Testis (tissue), 3 donors: ENCODE data around the gene SPAAR. TPM values are rescaled to one million over a fixed set of nuclear protein-coding genes. Genes with fewer than 3 reads are reported as not detected.
A peak's percentile ranks its signal among the peaks of the same experiment; 100 is the strongest.

ENCODE experiments used
- DNase-seq: peaks from one replicate; pipeline ENCODE4 v3.0.0-alpha.2; 2019
- H3K27ac ChIP-seq, 2 donors: fragments of 200-600 bp; sonication (generic); one replicate each; pipeline ENCODE4 v1.5.1; 2019
- H3K27me3 ChIP-seq: fragments of 200-600 bp; sonication (generic); one replicate; pipeline ENCODE4 v1.5.1; 2019
- H3K36me3 ChIP-seq: fragments of 200-600 bp; sonication (generic); one replicate; pipeline ENCODE4 v1.5.1; 2017; ENCODE audit warnings: low read depth; ENCODE audit errors: missing control alignments
- H3K4me1 ChIP-seq: fragments of 200-600 bp; sonication (generic); one replicate; pipeline ENCODE4 v1.5.1; 2019
- H3K4me3 ChIP-seq, 2 donors: fragments of 200-600 bp; sonication (generic); one replicate each; pipeline ENCODE4 v1.5.1; 2017 to 2019
- H3K9me3 ChIP-seq: fragments of 200-600 bp; sonication (generic); one replicate; pipeline ENCODE4 v1.5.1; 2017
- CTCF ChIP-seq, 3 experiments: fragments of 450-650 bp in 2 of 3; fragments of 200-600 bp in 1 of 3; sonication (generic) in 1 of 3; IDR thresholded peaks; one replicate each; pipeline ENCODE4 v1.5.1; 2016 to 2019; ENCODE audit warnings: antibody characterized with exemption in 3 of 3, mild to moderate bottlenecking in 2 of 3, moderate library complexity in 1 of 3
- POLR2A ChIP-seq: fragments of 450-650 bp; IDR thresholded peaks from one replicate; pipeline ENCODE4 v1.6.1; 2017; ENCODE audit warnings: antibody characterized with exemption, mild to moderate bottlenecking, moderate library complexity
- WGBS, 2 donors: methylation state at CpG; one replicate each; pipeline ENCODE4 v1.1.5; 2018; 5-methylcytosine and 5-hydroxymethylcytosine counted together
- intact Hi-C: fragments of 100-400 bp; cut with DNase I; formaldehyde crosslinking; loops from one replicate; pipeline ENCODE4 v1.15.1; 2023; ENCODE audit warnings: low total_unique reads
- polyA plus RNA-seq: library from polyadenylated mRNA; stranded (reverse); fragments of 350-450 nt; fragmentation: Illumina TruSeq; extraction: RNeasy Lipid Tissue Mini Kit (QIAGEN cat#74804); gene quantifications from one replicate; pipeline ENCODE4 v1.2.3, GENCODE V29; 2014; ENCODE audit warnings: low read depth, low replicate concordance; ENCODE audit not compliant: insufficient read depth
- total RNA-seq, 2 donors: library from RNA; depleted of rRNA; stranded (reverse); fragments of >200 nt; gene quantifications; one replicate each; pipeline ENCODE4 v1.2.3, GENCODE V29; 2016

Gene SPAAR
- total and polyA plus RNA-seq, 3 donors from 2014 or later, result 15.0 to 69.8 (median 56.9) TPM

- 51 to 53% methylated on average over 6 of the region's 6 CpGs for WGBS, 2 donors
- Histone ChIP-seq H3K36me3 (no peaks in the 10 kb centered on the region), H3K4me3 (no peak overlapping the region), H3K27ac (no peak overlapping the region), H3K27me3 (no peaks in the 10 kb centered on the region), H3K9me3 (no peaks in the 10 kb centered on the region), H3K4me1 (no peaks in the 10 kb centered on the region)
- intact Hi-C loops, result loop anchor here (10.0 kb wide), 2 partner anchors 53 to 233 kb away; no protein-coding TSS in a partner anchor
- no peak for TF ChIP-seq CTCF (IDR thresholded peaks at IDR 0.05)
- TF ChIP-seq POLR2A, result no peak
- DNase-seq, result no peak
Measured at GRCh38 chr9:35951736-35952135, 42.4 kb downstream of the SPAAR start.

DNA sequence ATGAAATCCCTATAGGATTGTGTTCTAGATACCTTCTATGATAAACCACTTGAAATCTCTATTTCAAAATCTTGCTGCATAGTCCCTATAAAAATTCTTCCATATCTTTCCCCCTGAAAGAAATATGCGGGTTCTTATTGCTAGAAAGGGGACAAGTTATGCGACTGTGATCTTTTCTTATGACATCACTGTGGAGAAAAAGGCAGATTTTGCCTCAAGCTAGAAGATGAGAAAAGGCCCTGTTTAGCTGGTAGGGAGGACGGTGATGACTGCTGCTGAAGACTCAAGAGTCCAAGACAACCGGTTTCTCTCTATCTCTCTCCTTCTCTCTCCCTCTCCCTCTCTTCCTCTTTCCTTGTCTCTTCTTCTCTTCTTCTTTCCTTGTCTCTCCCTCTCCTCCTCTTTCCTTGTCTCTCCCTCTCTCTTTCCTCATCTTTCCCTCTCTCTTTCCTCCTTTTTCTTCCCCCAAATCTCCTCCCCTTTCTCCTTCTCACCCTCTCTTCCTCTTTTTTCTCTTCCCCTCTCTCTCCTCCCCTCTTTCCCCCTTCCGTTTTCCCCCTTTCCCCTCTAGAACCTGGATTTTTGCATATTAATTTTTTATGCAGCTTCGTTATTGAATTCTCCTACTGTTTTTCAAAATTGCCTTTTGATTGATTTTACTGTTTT lies 43.4 kb downstream of the SPAAR start:
- WGBS, 2 donors, result 82 to 89% methylated on average over 6 of the region's 6 CpGs
- TF ChIP-seq CTCF (IDR thresholded peaks at IDR 0.05) (no peak), POLR2A (no peak)
- no peak for DNase-seq
- Histone ChIP-seq H3K9me3 (no peaks in the 10 kb centered on the region), H3K36me3 (no peaks in the 10 kb centered on the region), H3K4me3 (no peak overlapping the region), H3K4me1 (no peaks in the 10 kb centered on the region), H3K27ac (no peak overlapping the region), H3K27me3 (no peaks in the 10 kb centered on the region)
- intact Hi-C loops, result loop anchor here (10.0 kb wide), 2 partner anchors 52 to 232 kb away; no protein-coding TSS in a partner anchor

DNA sequence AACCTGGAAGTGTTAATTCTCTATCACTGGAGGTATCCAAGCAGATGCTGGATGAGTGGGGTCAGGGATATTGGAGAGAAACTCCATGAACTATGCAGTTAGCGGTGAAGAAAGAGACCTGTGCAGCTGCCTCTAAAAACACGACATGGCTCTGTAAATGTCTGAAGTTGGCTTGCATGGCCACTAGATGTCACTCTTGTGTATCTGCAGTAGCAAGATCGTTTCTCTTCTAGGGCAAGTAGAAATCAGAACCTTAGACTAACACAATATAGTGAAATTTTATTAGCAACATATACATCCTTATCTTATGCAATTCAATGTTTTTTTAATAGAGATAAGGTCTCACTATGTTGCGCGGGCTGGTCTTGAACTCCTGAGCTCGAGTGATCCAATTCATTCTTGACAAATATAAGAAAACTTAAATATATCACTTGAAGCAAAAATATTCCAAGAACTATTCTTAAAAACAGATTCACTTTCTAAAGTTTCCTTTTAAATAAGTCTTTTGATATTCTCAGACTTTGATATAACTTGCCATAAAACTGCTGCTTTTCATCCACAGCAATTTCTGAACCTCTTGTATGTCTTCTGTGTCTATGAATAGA lies 45.8 kb downstream of the SPAAR start:
- DNase-seq, result peak; percentile 74
- WGBS, 2 donors, result 14 to 27% methylated on average over 6 of the region's 6 CpGs
- Histone ChIP-seq H3K9me3 (no peaks in the 10 kb centered on the region), H3K4me3 (no peak overlapping the region), H3K36me3 (no peaks in the 10 kb centered on the region), H3K4me1 (no peaks in the 10 kb centered on the region), H3K27ac (no peak overlapping the region), H3K27me3 (no peaks in the 10 kb centered on the region)
- intact Hi-C loops, result loop anchor here (10.0 kb wide), 2 partner anchors 50 to 230 kb away; no protein-coding TSS in a partner anchor
- TF ChIP-seq POLR2A (no peak), CTCF (IDR thresholded peaks at IDR 0.05) (peak; percentile 29 to 75 (median 69))

GRCh38 chr9:35956651-35957050 lies 47.4 kb downstream of the SPAAR start:
- H3K36me3 ChIP-seq, result no peaks in the 10 kb centered on the region
- no peaks in the 10 kb centered on the region for H3K27me3 ChIP-seq
- H3K27ac ChIP-seq, result no peak overlapping the region
- 77 to 89% methylated on average over 5 of the region's 5 CpGs for WGBS, 2 donors
- no peak for DNase-seq
- H3K9me3 ChIP-seq, result no peaks in the 10 kb centered on the region
- TF ChIP-seq POLR2A (no peak), CTCF (IDR thresholded peaks at IDR 0.05) (no peak)
- no peaks in the 10 kb centered on the region for H3K4me1 ChIP-seq
- no peak overlapping the region for H3K4me3 ChIP-seq
- intact Hi-C loops, result loop anchor here (10.0 kb wide), 2 partner anchors 48 to 228 kb away; no protein-coding TSS in a partner anchor
